Measurements from ENCODE around the gene LOC101059915.

The LOC101059915 gene

DNA sequence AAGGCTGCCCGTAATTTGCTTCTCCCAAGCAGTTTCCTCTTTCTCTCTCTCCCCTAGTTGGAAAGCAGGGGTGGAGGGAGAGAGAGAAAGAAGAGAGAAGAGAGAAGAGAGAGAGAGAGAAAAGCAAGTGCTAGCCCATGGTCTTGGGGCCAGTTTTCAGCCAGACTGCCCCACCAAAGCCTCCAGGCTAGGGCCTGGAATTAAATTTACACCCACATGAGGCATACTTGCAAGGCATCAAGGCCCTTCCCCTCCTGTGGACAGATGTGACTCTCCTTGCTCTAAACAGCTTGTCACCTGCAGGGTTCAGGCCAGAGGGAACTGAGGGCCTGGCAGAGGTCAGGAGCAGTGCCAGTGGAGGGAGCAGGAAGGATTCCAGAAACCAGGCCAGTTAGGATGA is 47.4 kb upstream of the LOC101059915 start:
- H3K4ac ChIP-seq (ENCODE audit: low read depth, low read length), result no peak overlapping the region
- no peak overlapping the region for H3K4me3 ChIP-seq (ENCODE audit: low read length)
- H3K27me3 ChIP-seq (ENCODE audit: insufficient read depth, low read length, poor library complexity), result no peaks in the 10 kb centered on the region
- H3K4me2 ChIP-seq (ENCODE audit: low read length), result no peak overlapping the region
- no peak overlapping the region for H3K27ac ChIP-seq (ENCODE audit: low read depth, low read length)
- H3K4me1 ChIP-seq (ENCODE audit: control insufficient read depth, low read depth, low read length), result no peaks in the 10 kb centered on the region
- no peak overlapping the region for H3K18ac ChIP-seq (ENCODE audit: low read length)
- no peak overlapping the region for H4K8ac ChIP-seq (ENCODE audit: low read depth, low read length)
- no peak overlapping the region for H2BK120ac ChIP-seq (ENCODE audit: low read depth, low read length)
- H3K23ac ChIP-seq (ENCODE audit: low read length), result no peak overlapping the region
- no peak overlapping the region for H2BK5ac ChIP-seq (ENCODE audit: low read length)
- no peaks in the 10 kb centered on the region for H3K36me3 ChIP-seq (ENCODE audit: control insufficient read depth, insufficient read depth, low read length)
- H3K79me1 ChIP-seq (ENCODE audit: low read length), result no peaks in the 10 kb centered on the region
- H2BK15ac ChIP-seq (replicated peaks; ENCODE audit: low read depth), result no peak overlapping the region
- no peak overlapping the region for H3K56ac ChIP-seq (ENCODE audit: low read length)
- H3K9ac ChIP-seq (ENCODE audit: low read length), result no peak overlapping the region
- no peak overlapping the region for H2AK5ac ChIP-seq (ENCODE audit: low read length)
- no CpG with 5 or more reads among the region's 1 CpG for WGBS (ENCODE audit: extremely low coverage, insufficient coverage, low lambda C conversion rate)
- DNase-seq, result no peak
- H4K5ac ChIP-seq (ENCODE audit: low read length), result no peak overlapping the region
- H3K79me2 ChIP-seq (ENCODE audit: control insufficient read depth, insufficient read depth, low read length), result no peaks in the 10 kb centered on the region

DNA sequence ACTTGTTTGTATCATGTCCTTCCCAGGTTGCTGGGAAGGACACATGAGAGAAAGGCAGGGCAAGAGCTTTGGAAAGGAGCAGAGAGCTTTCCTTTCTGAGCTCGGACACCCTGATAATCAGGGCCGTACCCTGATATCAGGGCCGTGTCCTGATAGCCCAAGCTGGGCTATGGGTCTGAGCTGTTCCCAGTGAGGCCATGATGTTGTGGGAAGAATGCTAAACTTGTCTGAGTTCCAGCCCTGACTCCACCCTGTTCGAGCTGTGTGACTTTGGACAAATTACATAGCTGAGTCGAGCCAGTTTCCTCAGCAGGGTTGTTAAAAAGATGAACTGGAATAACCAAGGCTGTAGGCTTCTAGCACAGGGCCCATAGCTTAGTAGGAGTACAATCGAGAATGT is 45.7 kb upstream of the LOC101059915 start:
- no peaks in the 10 kb centered on the region for H3K36me3 ChIP-seq (ENCODE audit: control insufficient read depth, insufficient read depth, low read length)
- H3K4ac ChIP-seq (ENCODE audit: low read depth, low read length), result no peak overlapping the region
- no peak overlapping the region for H2BK15ac ChIP-seq (replicated peaks; ENCODE audit: low read depth)
- no peak overlapping the region for H2BK5ac ChIP-seq (ENCODE audit: low read length)
- H3K27me3 ChIP-seq (ENCODE audit: insufficient read depth, low read length, poor library complexity), result no peaks in the 10 kb centered on the region
- no CpG with 5 or more reads among the region's 6 CpGs for WGBS (ENCODE audit: extremely low coverage, insufficient coverage, low lambda C conversion rate)
- no peak overlapping the region for H3K56ac ChIP-seq (ENCODE audit: low read length)
- H3K23ac ChIP-seq (ENCODE audit: low read length), result no peak overlapping the region
- H3K4me2 ChIP-seq (ENCODE audit: low read length), result no peak overlapping the region
- DNase-seq, result no peak
- no peak overlapping the region for H2AK5ac ChIP-seq (ENCODE audit: low read length)
- H3K4me1 ChIP-seq (ENCODE audit: control insufficient read depth, low read depth, low read length), result no peaks in the 10 kb centered on the region
- H3K18ac ChIP-seq (ENCODE audit: low read length), result no peak overlapping the region
- no peaks in the 10 kb centered on the region for H3K79me1 ChIP-seq (ENCODE audit: low read length)
- H3K4me3 ChIP-seq (ENCODE audit: low read length), result no peak overlapping the region
- no peak overlapping the region for H3K27ac ChIP-seq (ENCODE audit: low read depth, low read length)
- H2BK120ac ChIP-seq (ENCODE audit: low read depth, low read length), result no peak overlapping the region
- no peak overlapping the region for H4K5ac ChIP-seq (ENCODE audit: low read length)
- H3K79me2 ChIP-seq (ENCODE audit: control insufficient read depth, insufficient read depth, low read length), result no peaks in the 10 kb centered on the region
- no peak overlapping the region for H4K8ac ChIP-seq (ENCODE audit: low read depth, low read length)
- no peak overlapping the region for H3K9ac ChIP-seq (ENCODE audit: low read length)

DNA sequence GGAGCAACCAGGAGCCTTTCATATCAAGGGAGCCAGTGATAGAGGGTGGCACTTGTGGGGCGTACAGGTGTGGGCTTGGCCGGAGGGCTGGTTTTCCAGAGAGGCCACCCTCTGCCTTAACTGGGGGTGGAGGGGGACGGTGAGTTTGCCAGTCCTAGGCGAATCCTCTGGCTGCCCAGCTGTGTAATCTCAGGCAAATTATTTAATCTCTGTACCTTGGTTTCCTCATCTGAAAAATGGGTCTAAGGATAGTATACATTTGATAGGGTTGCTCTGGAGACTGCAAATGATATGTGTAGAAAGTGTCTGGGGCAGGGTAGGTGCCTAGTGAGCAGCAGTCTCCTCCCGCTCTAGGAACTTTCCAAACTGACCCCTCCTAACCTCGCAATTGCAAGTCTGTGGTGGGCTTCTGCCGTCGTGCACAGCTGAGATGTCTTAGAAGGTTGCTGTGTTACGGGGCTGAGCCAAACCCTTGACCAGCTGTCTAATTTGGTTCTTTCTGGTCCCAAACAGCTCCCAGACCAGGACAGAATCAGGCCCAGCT is 45.2 kb upstream of the LOC101059915 start:
- Histone ChIP-seq H2AK5ac (ENCODE audit: low read length) (no peak overlapping the region), H3K23ac (ENCODE audit: low read length) (no peak overlapping the region), H3K27ac (ENCODE audit: low read depth, low read length) (no peak overlapping the region), H2BK120ac (ENCODE audit: low read depth, low read length) (no peak overlapping the region), H3K36me3 (ENCODE audit: control insufficient read depth, insufficient read depth, low read length) (no peaks in the 10 kb centered on the region), H4K8ac (ENCODE audit: low read depth, low read length) (no peak overlapping the region), H4K5ac (ENCODE audit: low read length) (no peak overlapping the region), H2BK5ac (ENCODE audit: low read length) (no peak overlapping the region), H3K56ac (ENCODE audit: low read length) (no peak overlapping the region), H3K4me1 (ENCODE audit: control insufficient read depth, low read depth, low read length) (no peaks in the 10 kb centered on the region), H3K79me1 (ENCODE audit: low read length) (no peaks in the 10 kb centered on the region), H3K4ac (ENCODE audit: low read depth, low read length) (no peak overlapping the region), H3K18ac (ENCODE audit: low read length) (no peak overlapping the region), H3K4me3 (ENCODE audit: low read length) (no peak overlapping the region), H3K9ac (ENCODE audit: low read length) (no peak overlapping the region), H3K79me2 (ENCODE audit: control insufficient read depth, insufficient read depth, low read length) (no peaks in the 10 kb centered on the region), H3K4me2 (ENCODE audit: low read length) (no peak overlapping the region), H3K27me3 (ENCODE audit: insufficient read depth, low read length, poor library complexity) (no peaks in the 10 kb centered on the region), H2BK15ac (replicated peaks; ENCODE audit: low read depth) (no peak overlapping the region)
- WGBS (ENCODE audit: extremely low coverage, insufficient coverage, low lambda C conversion rate), result no CpG with 5 or more reads among the region's 9 CpGs
- no peak for DNase-seq

DNA sequence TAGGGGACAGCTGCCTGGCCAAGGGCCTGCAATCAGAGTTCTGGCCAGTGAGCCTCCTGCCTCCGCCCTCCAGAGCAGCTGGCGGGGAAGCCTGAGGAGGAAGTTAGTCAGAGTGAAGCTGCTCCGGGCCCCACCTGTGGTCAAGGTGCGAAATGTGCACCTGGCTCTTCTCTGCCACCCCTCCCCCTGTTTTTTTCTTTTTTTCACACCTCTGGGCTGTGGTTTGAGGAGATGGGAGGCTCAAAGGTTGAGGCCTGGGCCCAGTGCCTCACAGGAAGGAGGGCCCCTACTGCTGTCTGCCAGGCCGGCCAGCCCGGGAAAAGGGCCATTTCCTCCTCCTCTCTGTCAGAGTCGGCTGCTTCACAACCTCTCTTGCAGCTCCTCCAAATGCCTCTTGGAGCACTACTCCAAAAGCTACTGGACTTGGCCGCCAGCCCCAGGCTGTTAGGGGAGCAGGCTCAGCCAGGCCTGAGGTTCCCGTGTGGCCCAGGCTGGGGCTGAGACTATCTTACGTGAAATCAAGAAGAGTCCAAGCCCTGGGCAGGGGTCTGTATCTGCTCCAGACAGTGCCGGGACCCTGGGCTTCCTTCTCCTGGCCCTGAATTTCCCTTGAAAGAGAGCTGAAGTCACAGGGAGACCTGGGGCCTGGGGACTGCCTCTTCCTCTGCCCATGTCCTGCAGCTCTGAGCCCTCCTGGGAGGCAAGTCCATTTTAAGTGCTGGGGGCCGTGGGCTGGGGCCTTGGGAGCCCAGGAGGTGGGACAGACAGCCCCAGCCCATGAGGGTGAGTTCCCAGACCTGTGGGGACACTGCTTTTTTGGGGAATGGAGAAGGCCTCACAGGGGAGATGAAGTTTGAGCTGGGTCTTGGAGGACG is 44.5 kb upstream of the LOC101059915 start:
- Histone ChIP-seq H3K27me3 (ENCODE audit: insufficient read depth, low read length, poor library complexity) (no peaks in the 10 kb centered on the region), H3K79me1 (ENCODE audit: low read length) (no peaks in the 10 kb centered on the region), H3K79me2 (ENCODE audit: control insufficient read depth, insufficient read depth, low read length) (no peaks in the 10 kb centered on the region), H4K8ac (ENCODE audit: low read depth, low read length) (no peak overlapping the region), H2BK15ac (replicated peaks; ENCODE audit: low read depth) (no peak overlapping the region), H3K18ac (ENCODE audit: low read length) (peak overlapping the region; percentile 61), H3K23ac (ENCODE audit: low read length) (no peak overlapping the region), H2BK5ac (ENCODE audit: low read length) (no peak overlapping the region), H2BK120ac (ENCODE audit: low read depth, low read length) (no peak overlapping the region), H3K9ac (ENCODE audit: low read length) (peak overlapping the region; percentile 44), H3K27ac (ENCODE audit: low read depth, low read length) (peak overlapping the region; percentile 59), H2AK5ac (ENCODE audit: low read length) (no peak overlapping the region), H3K4ac (ENCODE audit: low read depth, low read length) (no peak overlapping the region), H3K56ac (ENCODE audit: low read length) (peak overlapping the region; percentile 34), H3K4me2 (ENCODE audit: low read length) (no peak overlapping the region), H4K5ac (ENCODE audit: low read length) (no peak overlapping the region), H3K36me3 (ENCODE audit: control insufficient read depth, insufficient read depth, low read length) (no peaks in the 10 kb centered on the region), H3K4me3 (ENCODE audit: low read length) (no peak overlapping the region), H3K4me1 (ENCODE audit: control insufficient read depth, low read depth, low read length) (no peaks in the 10 kb centered on the region)
- DNase-seq, result peak; percentile 90
- no CpG with 5 or more reads among the region's 13 CpGs for WGBS (ENCODE audit: extremely low coverage, insufficient coverage, low lambda C conversion rate)

DNA sequence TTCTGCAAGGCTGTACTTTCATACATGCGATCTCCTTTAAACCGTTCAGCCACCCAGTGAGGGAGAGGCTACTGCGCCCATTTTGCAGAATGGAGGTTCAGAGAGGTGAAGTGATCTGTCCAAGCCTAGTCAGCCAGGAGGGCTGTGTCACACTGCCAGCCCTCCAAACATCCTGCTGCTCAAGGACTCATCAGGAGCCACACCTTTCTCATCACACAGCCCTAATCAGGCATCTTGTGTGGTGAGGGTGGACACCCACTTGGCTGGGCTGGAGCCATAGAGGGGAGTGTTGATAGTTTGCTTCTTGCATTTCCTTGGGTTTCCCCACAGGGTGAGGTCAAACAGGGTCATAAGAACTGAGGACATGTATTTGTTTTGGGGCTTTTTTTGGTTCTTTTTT is 43.6 kb upstream of the LOC101059915 start:
- no peak overlapping the region for H2BK15ac ChIP-seq (replicated peaks; ENCODE audit: low read depth)
- H3K36me3 ChIP-seq (ENCODE audit: control insufficient read depth, insufficient read depth, low read length), result no peaks in the 10 kb centered on the region
- DNase-seq, result no peak
- H3K27ac ChIP-seq (ENCODE audit: low read depth, low read length), result no peak overlapping the region
- no peaks in the 10 kb centered on the region for H3K79me1 ChIP-seq (ENCODE audit: low read length)
- H3K4me3 ChIP-seq (ENCODE audit: low read length), result no peak overlapping the region
- no peak overlapping the region for H2AK5ac ChIP-seq (ENCODE audit: low read length)
- H3K9ac ChIP-seq (ENCODE audit: low read length), result no peak overlapping the region
- H3K4me2 ChIP-seq (ENCODE audit: low read length), result no peak overlapping the region
- no peak overlapping the region for H3K18ac ChIP-seq (ENCODE audit: low read length)
- H3K4me1 ChIP-seq (ENCODE audit: control insufficient read depth, low read depth, low read length), result no peaks in the 10 kb centered on the region
- H2BK5ac ChIP-seq (ENCODE audit: low read length), result no peak overlapping the region
- no peaks in the 10 kb centered on the region for H3K27me3 ChIP-seq (ENCODE audit: insufficient read depth, low read length, poor library complexity)
- H3K23ac ChIP-seq (ENCODE audit: low read length), result no peak overlapping the region
- no peak overlapping the region for H3K4ac ChIP-seq (ENCODE audit: low read depth, low read length)
- H2BK120ac ChIP-seq (ENCODE audit: low read depth, low read length), result no peak overlapping the region
- no peak overlapping the region for H3K56ac ChIP-seq (ENCODE audit: low read length)
- WGBS (ENCODE audit: extremely low coverage, insufficient coverage, low lambda C conversion rate), result no CpG with 5 or more reads among the region's 3 CpGs
- H4K8ac ChIP-seq (ENCODE audit: low read depth, low read length), result no peak overlapping the region
- no peak overlapping the region for H4K5ac ChIP-seq (ENCODE audit: low read length)
- H3K79me2 ChIP-seq (ENCODE audit: control insufficient read depth, insufficient read depth, low read length), result no peaks in the 10 kb centered on the region
